HG03196 (cell line): ENCODE results near the gene TRUB2.
"Not testable (repeated sequence)": the region's sequence is repeated elsewhere in the genome, so short reads cannot be mapped to it uniquely, and the experiment has no call there.

Experiments
- ATAC-seq: cut with Tn5 transposase; IDR thresholded peaks from one replicate; pipeline ENCODE4 v1.9.1; 2021; ENCODE audit not compliant: unreplicated experiment

TRUB2 gene

GRCh38 chr9:128304136-128304970 is 17.9 kb downstream of the TRUB2 start:
- no peak for ATAC-seq

GRCh38 chr9:128298535-128299482 is 23.4 kb downstream of the TRUB2 start:
- ATAC-seq: no peak

GRCh38 chr9:128297221-128297773 is 24.9 kb downstream of the TRUB2 start:
- no peak for ATAC-seq

- ATAC-seq: no peak
These were observed 25.7 kb downstream of the TRUB2 start for GRCh38 chr9:128296340-128297220.

- ATAC-seq: no peak
These were observed 28.1 kb downstream of the TRUB2 start for GRCh38 chr9:128294142-128294541.

- no peak for ATAC-seq
These were observed 29.2 kb downstream of the TRUB2 start for GRCh38 chr9:128293091-128293490.

- no peak for ATAC-seq
These were observed 30.2 kb downstream of the TRUB2 start for GRCh38 chr9:128292009-128292408.

GRCh38 chr9:128288273-128289004 is 33.8 kb downstream of the TRUB2 start:
- ATAC-seq: no peak

GRCh38 chr9:128286440-128286839 is 35.8 kb downstream of the TRUB2 start:
- ATAC-seq: no peak

GRCh38 chr9:128285033-128285784 is 37.0 kb downstream of the TRUB2 start:
- ATAC-seq: no peak

- ATAC-seq: no peak
These were observed 39.7 kb downstream of the TRUB2 start for GRCh38 chr9:128282500-128282899.

- ATAC-seq: no peak
These were observed 42.1 kb downstream of the TRUB2 start for GRCh38 chr9:128280084-128280622.

- ATAC-seq: not testable (repeated sequence)
These were observed 42.9 kb downstream of the TRUB2 start for GRCh38 chr9:128279088-128280073.

GRCh38 chr9:128276574-128277270 is 45.5 kb downstream of the TRUB2 start:
- no peak for ATAC-seq

- ATAC-seq: peak; percentile 91
These were observed 46.2 kb downstream of the TRUB2 start, which contains the start of gene SWI5 for GRCh38 chr9:128276008-128276573. Gene SWI5 (plus strand): TSS chr9:128276276.

- peak; percentile 48 for ATAC-seq
These were observed 46.8 kb downstream of the TRUB2 start, which contains the start of gene GOLGA2 for GRCh38 chr9:128275198-128276007. Gene GOLGA2 (minus strand): TSS chr9:128276007. CDS start chr9:128275976, 31 bp downstream.
